HG03520 (cell line): ENCODE measurements around the gene MPPED1.

Experiments
- ATAC-seq: cut with Tn5 transposase; IDR thresholded peaks from one replicate; pipeline ENCODE4 v1.9.1; 2021; ENCODE audit warnings: mild to moderate bottlenecking, moderate library complexity; ENCODE audit not compliant: unreplicated experiment

MPPED1 gene

GRCh38 chr22:43491177-43491576, 79.4 kb downstream of the MPPED1 start:
- no peak for ATAC-seq

GRCh38 chr22:43491737-43492136, 79.9 kb downstream of the MPPED1 start:
- no peak for ATAC-seq

GRCh38 chr22:43493297-43493696, 81.5 kb downstream of the MPPED1 start:
- ATAC-seq: no peak

- ATAC-seq: no peak
These were observed 86.4 kb downstream of the MPPED1 start for GRCh38 chr22:43497956-43498855.

- no peak for ATAC-seq
These were observed 87.0 kb downstream of the MPPED1 start for GRCh38 chr22:43498856-43499253.

- ATAC-seq: no peak
These were observed 89.3 kb downstream of the MPPED1 start for GRCh38 chr22:43500792-43501785.

GRCh38 chr22:43501878-43502277, 90.1 kb downstream of the MPPED1 start:
- ATAC-seq: no peak

GRCh38 chr22:43502306-43502874, 90.6 kb downstream of the MPPED1 start:
- ATAC-seq: no peak

GRCh38 chr22:43504068-43504467, 92.3 kb downstream of the MPPED1 start:
- ATAC-seq: no peak

- ATAC-seq: no peak
These were observed 93.0 kb downstream of the MPPED1 start for GRCh38 chr22:43504666-43505261.

- ATAC-seq: no peak
These were observed 93.6 kb downstream of the MPPED1 start for GRCh38 chr22:43505423-43505822.

- no peak for ATAC-seq
These were observed 94.1 kb downstream of the MPPED1 start for GRCh38 chr22:43505896-43506295.

GRCh38 chr22:43506487-43506886, 94.7 kb downstream of the MPPED1 start:
- no peak for ATAC-seq

- ATAC-seq: no peak
These were observed 95.4 kb downstream of the MPPED1 start for GRCh38 chr22:43507235-43507634.

- no peak for ATAC-seq
These were observed 96.7 kb downstream of the MPPED1 start for GRCh38 chr22:43508489-43508888.

- ATAC-seq: no peak
These were observed 97.5 kb downstream of the MPPED1 start for GRCh38 chr22:43509337-43509736.

- no peak for ATAC-seq
These were observed 98.7 kb downstream of the MPPED1 start for GRCh38 chr22:43510281-43511070.

GRCh38 chr22:43511276-43511910, 99.6 kb downstream of the MPPED1 start:
- ATAC-seq: no peak

- ATAC-seq: no peak
These were observed 100.5 kb downstream of the MPPED1 start for GRCh38 chr22:43512279-43512678.
